Heart left ventricle (tissue), 16 donors: ENCODE results near the gene SLC4A9. TPM values are rescaled to one million over a fixed set of nuclear protein-coding genes. Genes with fewer than 3 reads are reported as not detected.

ENCODE experiments used
- ATAC-seq, 4 donors: fragments of 200-7000 bp; cut with Tn5 transposase; one replicate each; pipeline ENCODE4 v1.9.1; 2020 to 2022; ENCODE audit warnings: moderate library complexity in 4 of 4, mild to moderate bottlenecking in 3 of 4, moderate number of reproducible peaks in 1 of 4
- DNase-seq, 5 donors: peaks; one replicate each; pipeline ENCODE4 v3.0.0-alpha.2; 2020
- H3K27ac ChIP-seq, 12 donors: fragments of 200-600 bp; sonication (generic) in 4 of 12; one replicate each; pipeline versions ENCODE4 v1.5.0 to v1.8.0; 2016 to 2022; ENCODE audit warnings: mild to moderate bottlenecking in 2 of 12
- H3K27me3 ChIP-seq, 9 donors: fragments of 200-600 bp; sonication (generic) in 2 of 9; one replicate each; pipeline versions ENCODE4 v1.5.1 to v1.8.0; 2016 to 2022; ENCODE audit warnings: mild to moderate bottlenecking in 3 of 9
- H3K36me3 ChIP-seq, 9 donors: fragments of 200-600 bp; sonication (generic) in 2 of 9; one replicate each; pipeline versions ENCODE4 v1.5.0 to v1.8.0; 2018 to 2022; ENCODE audit warnings: mild to moderate bottlenecking in 2 of 9
- H3K4me1 ChIP-seq, 12 donors: fragments of 200-600 bp; sonication (generic) in 4 of 12; one replicate each; pipeline versions ENCODE4 v1.5.0 to v1.8.0; 2016 to 2022; ENCODE audit warnings: mild to moderate bottlenecking in 3 of 12
- H3K4me3 ChIP-seq, 12 donors: fragments of 200-600 bp; sonication (generic) in 4 of 12; one replicate each; pipeline versions ENCODE4 v1.5.0 to v1.8.0; 2017 to 2022; ENCODE audit warnings: mild to moderate bottlenecking in 9 of 12, moderate library complexity in 4 of 12
- H3K9me3 ChIP-seq, 12 donors: fragments of 200-600 bp; sonication (generic) in 4 of 12; one replicate each; pipeline versions ENCODE4 v1.5.0 to v1.8.0; 2016 to 2022; ENCODE audit warnings: mild to moderate bottlenecking in 1 of 12
- POLR2A ChIP-seq, 2 donors: fragments of 450-650 bp; IDR thresholded peaks; one replicate each; pipeline ENCODE4 v1.6.1; 2017; ENCODE audit warnings: antibody characterized with exemption in 2 of 2, mild to moderate bottlenecking in 2 of 2, moderate library complexity in 2 of 2
- WGBS, 4 donors: extraction: QIAGEN DNeasy Blood & Tissue Kit in 2 of 4; methylation state at CpG; one replicate each; pipeline versions ENCODE4 v1.1.5 to v1.1.7; 2013 to 2018; 5-methylcytosine and 5-hydroxymethylcytosine counted together
- intact Hi-C, 10 donors: fragments of 100-400 bp; cut with DNase I; formaldehyde crosslinking; loops; one replicate each; pipeline versions ENCODE4 v1.11.1 to v1.14.2; 2022
- long read RNA-seq, 3 donors: library from polyadenylated mRNA; unstranded; transcript quantifications; one replicate each; pipeline ENCODE4 v2.0.0, GENCODE V29; 2020 to 2021
- polyA plus RNA-seq, 2 donors: library from polyadenylated mRNA; stranded (reverse); fragments of 200-250 nt; gene quantifications; one replicate each; pipeline ENCODE4 v1.2.3, GENCODE V29; 2013
- total RNA-seq, 9 donors: library from RNA; depleted of rRNA in 2 of 9; stranded (reverse); fragments of >200 nt in 2 of 9; fragmentation: NEBNext Ultra II Directional in 3 of 9; extraction: Animal tissue kit (Norgen Biotek cat#: 25700) in 3 of 9; gene quantifications; one replicate each; pipeline versions ENCODE4 v1.1.0 to v1.2.4, GENCODE V29; 2016 to 2023
- TF ChIP-seq, protein P1 (sequence below), 12 donors: fragments of 200-600 bp; sonication (generic) in 4 of 12; IDR thresholded peaks; one replicate each; pipeline versions ENCODE4 v1.5.0 to v1.8.0; 2018 to 2022; ENCODE audit warnings: antibody characterized with exemption in 12 of 12, mild to moderate bottlenecking in 5 of 12
- donor health status: ischemic (EF 13 %, LVEDD 7.1; RV severe dilation, severe dysfunction).
- donor health status: healthy with polysubstance abuse.
- donor health status: DM: no; HTN: yes; CAD: no.
- donor health status: DM: no; HTN: no; CAD: no.
- donor health status: ischemic (EF 25% LVEDD 6.9; RV normal size, moderate dysfunction).
- donor health status: ischemic (EF 25% LVEDD 5.7; RV mildly dilated, moderate dysfunction).
- donor health status: healthy.
- donor health status: DM: yes; HTN: yes; CAD: no.
- donor health status: ischemic (EF 35%, LVEDD 5.7; RV mildly dilated, moderate dysfunction).
- donor health status: nonischemic (EF 11% LVEDD 7.7; RV severe dilation, severe dysfunction).
- donor health status: DM: yes; HTN: yes; CAD: no.
- donor health status: PGD.
- donor health status: ischemic (EF 29% LVEDD 5.4; RV normal size, mild dysfunction).
- donor health status: nonischemic (EF 23%, LVEDD 6.1; RV moderate dilation, normal function).

The SLC4A9 gene, protein sequence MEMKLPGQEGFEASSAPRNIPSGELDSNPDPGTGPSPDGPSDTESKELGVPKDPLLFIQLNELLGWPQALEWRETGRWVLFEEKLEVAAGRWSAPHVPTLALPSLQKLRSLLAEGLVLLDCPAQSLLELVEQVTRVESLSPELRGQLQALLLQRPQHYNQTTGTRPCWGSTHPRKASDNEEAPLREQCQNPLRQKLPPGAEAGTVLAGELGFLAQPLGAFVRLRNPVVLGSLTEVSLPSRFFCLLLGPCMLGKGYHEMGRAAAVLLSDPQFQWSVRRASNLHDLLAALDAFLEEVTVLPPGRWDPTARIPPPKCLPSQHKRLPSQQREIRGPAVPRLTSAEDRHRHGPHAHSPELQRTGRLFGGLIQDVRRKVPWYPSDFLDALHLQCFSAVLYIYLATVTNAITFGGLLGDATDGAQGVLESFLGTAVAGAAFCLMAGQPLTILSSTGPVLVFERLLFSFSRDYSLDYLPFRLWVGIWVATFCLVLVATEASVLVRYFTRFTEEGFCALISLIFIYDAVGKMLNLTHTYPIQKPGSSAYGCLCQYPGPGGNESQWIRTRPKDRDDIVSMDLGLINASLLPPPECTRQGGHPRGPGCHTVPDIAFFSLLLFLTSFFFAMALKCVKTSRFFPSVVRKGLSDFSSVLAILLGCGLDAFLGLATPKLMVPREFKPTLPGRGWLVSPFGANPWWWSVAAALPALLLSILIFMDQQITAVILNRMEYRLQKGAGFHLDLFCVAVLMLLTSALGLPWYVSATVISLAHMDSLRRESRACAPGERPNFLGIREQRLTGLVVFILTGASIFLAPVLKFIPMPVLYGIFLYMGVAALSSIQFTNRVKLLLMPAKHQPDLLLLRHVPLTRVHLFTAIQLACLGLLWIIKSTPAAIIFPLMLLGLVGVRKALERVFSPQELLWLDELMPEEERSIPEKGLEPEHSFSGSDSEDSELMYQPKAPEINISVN
- total RNA-seq (under 1 TPM in 4 of 9 donors, not detected in 5; 0.08 to 0.20 (median 0.15) TPM), polyA plus RNA-seq (under 1 TPM in 1 of 2 donors, not detected in 1; 0.08 TPM)
- long read RNA-seq, donor 1, result 0 reads
- long read RNA-seq, donor 2, result 0 reads
- long read RNA-seq, donor 3, result 0 reads

DNA sequence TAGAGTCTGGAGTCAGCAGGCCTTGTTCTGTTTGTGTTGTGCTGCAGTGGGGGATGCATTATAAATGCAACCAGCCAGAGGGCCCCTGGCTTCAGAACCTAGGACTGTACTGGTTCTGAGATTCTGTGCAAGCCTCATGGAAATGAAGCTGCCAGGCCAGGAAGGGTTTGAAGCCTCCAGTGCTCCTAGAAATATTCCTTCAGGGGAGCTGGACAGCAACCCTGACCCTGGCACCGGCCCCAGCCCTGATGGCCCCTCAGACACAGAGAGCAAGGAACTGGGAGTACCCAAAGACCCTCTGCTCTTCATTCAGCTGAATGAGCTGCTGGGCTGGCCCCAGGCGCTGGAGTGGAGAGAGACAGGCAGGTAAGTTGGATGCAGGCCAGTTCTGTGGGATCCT lies at the start of gene SLC4A9:
SLC4A9 (plus strand) TSS at position 94 of the 400 bp plus-strand sequence; CDS start at position 137, 43 bp downstream.
- no peak within 1 kb of the TSS for H3K4me3 ChIP-seq
- no peaks in the 10 kb centered on the region for H3K9me3 ChIP-seq
- WGBS, 4 donors, result 91 to 100% (median 95%) methylated on average over 1 to 2 of the region's 2 CpGs
- intact Hi-C loops, result loop anchor here in 2 of 10 donors (10.0 kb wide), 1 partner anchor 355 kb away; no protein-coding TSS in a partner anchor
- TF ChIP-seq, protein P1, sequence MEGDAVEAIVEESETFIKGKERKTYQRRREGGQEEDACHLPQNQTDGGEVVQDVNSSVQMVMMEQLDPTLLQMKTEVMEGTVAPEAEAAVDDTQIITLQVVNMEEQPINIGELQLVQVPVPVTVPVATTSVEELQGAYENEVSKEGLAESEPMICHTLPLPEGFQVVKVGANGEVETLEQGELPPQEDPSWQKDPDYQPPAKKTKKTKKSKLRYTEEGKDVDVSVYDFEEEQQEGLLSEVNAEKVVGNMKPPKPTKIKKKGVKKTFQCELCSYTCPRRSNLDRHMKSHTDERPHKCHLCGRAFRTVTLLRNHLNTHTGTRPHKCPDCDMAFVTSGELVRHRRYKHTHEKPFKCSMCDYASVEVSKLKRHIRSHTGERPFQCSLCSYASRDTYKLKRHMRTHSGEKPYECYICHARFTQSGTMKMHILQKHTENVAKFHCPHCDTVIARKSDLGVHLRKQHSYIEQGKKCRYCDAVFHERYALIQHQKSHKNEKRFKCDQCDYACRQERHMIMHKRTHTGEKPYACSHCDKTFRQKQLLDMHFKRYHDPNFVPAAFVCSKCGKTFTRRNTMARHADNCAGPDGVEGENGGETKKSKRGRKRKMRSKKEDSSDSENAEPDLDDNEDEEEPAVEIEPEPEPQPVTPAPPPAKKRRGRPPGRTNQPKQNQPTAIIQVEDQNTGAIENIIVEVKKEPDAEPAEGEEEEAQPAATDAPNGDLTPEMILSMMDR (IDR thresholded peaks at IDR 0.05), result no peak
- no peak for TF ChIP-seq POLR2A (IDR thresholded peaks at IDR 0.05)
- H3K4me1 ChIP-seq, result peaks cover 0 to 22% (median 11%) of the 10 kb centered on the region in 12 donors
- no peak for DNase-seq
- no peak for ATAC-seq
- H3K36me3 ChIP-seq, result no peaks in the 10 kb centered on the region
- no peaks in the 10 kb centered on the region for H3K27me3 ChIP-seq
- no peak within 1 kb of the TSS for H3K27ac ChIP-seq

DNA sequence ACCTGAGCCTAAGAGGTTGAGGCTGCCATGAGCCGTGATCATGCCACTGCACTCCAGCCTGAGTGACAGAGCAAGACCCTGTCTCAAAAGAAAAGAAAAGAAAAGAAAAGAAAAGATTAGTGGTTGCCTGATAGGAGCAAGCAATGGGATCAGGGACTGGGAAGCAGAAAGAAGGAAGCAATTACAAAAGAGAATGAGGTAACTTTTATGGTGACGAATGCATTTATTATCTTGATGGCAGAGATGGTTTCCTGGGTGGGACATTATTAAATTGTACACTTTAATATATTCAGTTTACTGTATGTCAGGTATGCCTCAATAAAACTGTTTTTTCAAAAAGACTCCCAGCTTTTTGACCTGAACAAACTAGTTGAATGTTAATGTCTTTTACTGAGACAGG lies 49.6 kb upstream of the SLC4A9 start:
- H3K4me1 ChIP-seq, result peaks cover 0 to 37% (median 23%) of the 10 kb centered on the region in 12 donors
- no peak for ATAC-seq
- H3K9me3 ChIP-seq, result no peaks in the 10 kb centered on the region
- no peak overlapping the region for H3K4me3 ChIP-seq
- peak overlapping the region in 6 of 12 donors; percentile 5 to 87 (median 69) for H3K27ac ChIP-seq
- no peaks in the 10 kb centered on the region for H3K27me3 ChIP-seq
- TF ChIP-seq POLR2A (IDR thresholded peaks at IDR 0.05), result no peak
- TF ChIP-seq, protein P1 (IDR thresholded peaks at IDR 0.05), result no peak
- H3K36me3 ChIP-seq, result no peaks in the 10 kb centered on the region
- no peak for DNase-seq
- intact Hi-C loops, result no loop called here
- WGBS, 4 donors, result 63 to 73% (median 70%) methylated on average over 2 of the region's 2 CpGs

DNA sequence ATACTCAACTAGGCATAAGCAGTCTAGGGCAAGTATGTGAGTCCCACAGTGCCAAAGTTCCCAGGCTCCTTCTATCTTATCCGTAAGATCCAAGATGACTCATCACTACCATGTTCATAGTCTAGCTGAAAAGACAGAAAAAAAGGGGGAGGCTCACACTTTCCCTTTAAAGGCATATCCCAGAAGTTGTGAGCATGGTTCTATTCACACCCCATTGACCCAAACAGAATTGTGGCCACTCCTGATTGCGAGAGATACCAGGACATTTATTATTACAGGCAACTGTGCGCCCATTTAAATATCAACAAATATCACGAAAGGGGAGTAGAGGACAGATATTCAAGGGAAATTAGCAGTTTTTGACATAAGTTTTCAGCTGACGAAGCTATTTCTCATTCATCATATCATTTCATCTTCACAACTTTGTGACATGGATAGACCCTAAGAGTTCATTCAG lies 49.0 kb upstream of the SLC4A9 start:
- 76 to 85% (median 83%) methylated on average over 5 of the region's 5 CpGs for WGBS, 4 donors
- intact Hi-C loops, result no loop called here
- ATAC-seq (peak in 2 of 4 donors; percentile 44 to 56), DNase-seq (no peak)
- H3K27me3 ChIP-seq, result no peaks in the 10 kb centered on the region
- H3K4me1 ChIP-seq, result peaks cover 0 to 37% (median 23%) of the 10 kb centered on the region in 12 donors
- no peaks in the 10 kb centered on the region for H3K9me3 ChIP-seq
- H3K4me3 ChIP-seq, result no peak overlapping the region
- TF ChIP-seq, protein P1 (IDR thresholded peaks at IDR 0.05), result no peak
- TF ChIP-seq POLR2A (IDR thresholded peaks at IDR 0.05), result no peak
- H3K36me3 ChIP-seq, result no peaks in the 10 kb centered on the region
- H3K27ac ChIP-seq, result peak overlapping the region in 11 of 12 donors; percentile 31 to 87 (median 71)
